ENCODE measurements around the gene ARHGAP42. TPM values are rescaled to one million over a fixed set of nuclear protein-coding genes. Genes with fewer than 3 reads are reported as not detected.

The ARHGAP42 gene
- total and polyA plus RNA-seq, 3 donors from 2014 or later = 9.8 to 12.1 (median 10.4) TPM

GRCh38 chr11:100719809-100720221, 32.7 kb downstream of the ARHGAP42 start:
- peaks cover 17% of the 10 kb centered on the region for H3K4me1 ChIP-seq
- peak overlapping the region in 1 of 2 donors; percentile 32 for H3K27ac ChIP-seq
- no peak overlapping the region for H3K4me3 ChIP-seq
- H3K27me3 ChIP-seq = no peaks in the 10 kb centered on the region
- no peaks in the 10 kb centered on the region for H3K36me3 ChIP-seq (ENCODE audit: low read depth, missing control alignments)
- WGBS, 2 donors = 31 to 34% methylated on average over 3 of the region's 3 CpGs
- DNase-seq = peak; percentile 61
- TF ChIP-seq POLR2A (IDR thresholded peaks at IDR 0.05) = no peak
- no peak for TF ChIP-seq CTCF (IDR thresholded peaks at IDR 0.05)
- H3K9me3 ChIP-seq = no peaks in the 10 kb centered on the region
- intact Hi-C loops (cut with DNase I; ENCODE audit: low total_unique reads) = no loop called here

GRCh38 chr11:100726680-100727079, 39.6 kb downstream of the ARHGAP42 start:
- Histone ChIP-seq H3K4me3 (no peak overlapping the region), H3K4me1 (no peaks in the 10 kb centered on the region), H3K27ac (no peak overlapping the region), H3K9me3 (no peaks in the 10 kb centered on the region), H3K27me3 (no peaks in the 10 kb centered on the region), H3K36me3 (ENCODE audit: low read depth, missing control alignments) (no peaks in the 10 kb centered on the region)
- intact Hi-C loops (cut with DNase I; ENCODE audit: low total_unique reads) = no loop called here
- 52 to 61% methylated on average over 1 of the region's 1 CpG for WGBS, 2 donors
- DNase-seq = no peak
- TF ChIP-seq POLR2A (IDR thresholded peaks at IDR 0.05) = no peak
- TF ChIP-seq CTCF (IDR thresholded peaks at IDR 0.05) = no peak

- 79 to 85% methylated on average over 9 of the region's 9 CpGs for WGBS, 2 donors
- H3K4me3 ChIP-seq = no peak overlapping the region
- no peaks in the 10 kb centered on the region for H3K4me1 ChIP-seq
- no peak for DNase-seq
- no peaks in the 10 kb centered on the region for H3K36me3 ChIP-seq (ENCODE audit: low read depth, missing control alignments)
- H3K9me3 ChIP-seq = no peaks in the 10 kb centered on the region
- TF ChIP-seq POLR2A (IDR thresholded peaks at IDR 0.05) = no peak
- no peak for TF ChIP-seq CTCF (IDR thresholded peaks at IDR 0.05)
- intact Hi-C loops (cut with DNase I; ENCODE audit: low total_unique reads) = no loop called here
- no peaks in the 10 kb centered on the region for H3K27me3 ChIP-seq
- H3K27ac ChIP-seq = no peak overlapping the region
Observed at GRCh38 chr11:100727410-100727809, 40.3 kb downstream of the ARHGAP42 start.

GRCh38 chr11:100730266-100730665, 43.2 kb downstream of the ARHGAP42 start:
- no peak for DNase-seq
- Histone ChIP-seq H3K27me3 (no peaks in the 10 kb centered on the region), H3K4me3 (no peak overlapping the region), H3K9me3 (no peaks in the 10 kb centered on the region), H3K4me1 (no peaks in the 10 kb centered on the region), H3K36me3 (ENCODE audit: low read depth, missing control alignments) (no peaks in the 10 kb centered on the region), H3K27ac (no peak overlapping the region)
- TF ChIP-seq POLR2A (IDR thresholded peaks at IDR 0.05) (no peak), CTCF (IDR thresholded peaks at IDR 0.05) (no peak)
- intact Hi-C loops (cut with DNase I; ENCODE audit: low total_unique reads) = no loop called here
- 77 to 79% methylated on average over 3 of the region's 3 CpGs for WGBS, 2 donors

GRCh38 chr11:100731471-100731870, 44.4 kb downstream of the ARHGAP42 start:
- H3K27me3 ChIP-seq = no peaks in the 10 kb centered on the region
- TF ChIP-seq CTCF (IDR thresholded peaks at IDR 0.05) (no peak), POLR2A (IDR thresholded peaks at IDR 0.05) (no peak)
- no peaks in the 10 kb centered on the region for H3K4me1 ChIP-seq
- WGBS, 2 donors = 60 to 64% methylated on average over 1 of the region's 1 CpG
- no peaks in the 10 kb centered on the region for H3K9me3 ChIP-seq
- H3K27ac ChIP-seq = no peak overlapping the region
- H3K36me3 ChIP-seq (ENCODE audit: low read depth, missing control alignments) = no peaks in the 10 kb centered on the region
- intact Hi-C loops (cut with DNase I; ENCODE audit: low total_unique reads) = no loop called here
- DNase-seq = no peak
- H3K4me3 ChIP-seq = no peak overlapping the region

Measured in testis (tissue), 3 donors.